ENCODE data around the gene SHISA9.
"Not testable (repeated sequence)": the region's sequence is repeated elsewhere in the genome, so short reads cannot be mapped to it uniquely, and the experiment has no call there.

SHISA9 gene

GRCh38 chr16:12901597-12902461 lies at the start of gene SHISA9:
SHISA9 (plus strand) TSS chr16:12901598.
- no peak for DNase-seq

- DNase-seq, result no peak
Measured at GRCh38 chr16:12853972-12854371, 47.4 kb upstream of the SHISA9 start.

GRCh38 chr16:12857435-12857834 lies 44.0 kb upstream of the SHISA9 start:
- not testable (repeated sequence) for DNase-seq

- DNase-seq, result no peak
Measured at GRCh38 chr16:12862327-12862726, 39.1 kb upstream of the SHISA9 start.

- no peak for DNase-seq
Measured at GRCh38 chr16:12862941-12863340, 38.5 kb upstream of the SHISA9 start.

GRCh38 chr16:12866981-12867551 lies 34.3 kb upstream of the SHISA9 start:
- no peak for DNase-seq

GRCh38 chr16:12868169-12868568 lies 33.2 kb upstream of the SHISA9 start:
- peak; percentile 59 for DNase-seq

- DNase-seq, result no peak
Measured at GRCh38 chr16:12868788-12869187, 32.6 kb upstream of the SHISA9 start.

- no peak for DNase-seq
Measured at GRCh38 chr16:12869698-12870427, 31.5 kb upstream of the SHISA9 start.

GRCh38 chr16:12871784-12872183 lies 29.6 kb upstream of the SHISA9 start:
- no peak for DNase-seq

- DNase-seq, result no peak
Measured at GRCh38 chr16:12874186-12874585, 27.2 kb upstream of the SHISA9 start.

- DNase-seq, result no peak
Measured at GRCh38 chr16:12876778-12877177, 24.6 kb upstream of the SHISA9 start.

GRCh38 chr16:12878973-12879372 lies 22.4 kb upstream of the SHISA9 start:
- DNase-seq, result no peak

GRCh38 chr16:12879812-12880211 lies 21.6 kb upstream of the SHISA9 start:
- DNase-seq, result no peak

GRCh38 chr16:12881182-12881581 lies 20.2 kb upstream of the SHISA9 start:
- no peak for DNase-seq

GRCh38 chr16:12881740-12882139 lies 19.7 kb upstream of the SHISA9 start:
- DNase-seq, result no peak

- DNase-seq, result no peak
Measured at GRCh38 chr16:12885742-12886141, 15.7 kb upstream of the SHISA9 start.

- no peak for DNase-seq
Measured at GRCh38 chr16:12891836-12892235, 9.6 kb upstream of the SHISA9 start.

GRCh38 chr16:12893050-12893750 lies 8.2 kb upstream of the SHISA9 start:
- no peak for DNase-seq

GRCh38 chr16:12896562-12896961 lies 4.8 kb upstream of the SHISA9 start:
- no peak for DNase-seq

- no peak for DNase-seq
Measured at GRCh38 chr16:12898551-12898950, 2.8 kb upstream of the SHISA9 start.

GRCh38 chr16:12899529-12900143 lies 1.8 kb upstream of the SHISA9 start:
- DNase-seq, result no peak

- no peak for DNase-seq
Measured at GRCh38 chr16:12900156-12900555, 1.2 kb upstream of the SHISA9 start.
